ENCODE results near the gene TMPRSS2.

Gene TMPRSS2

DNA sequence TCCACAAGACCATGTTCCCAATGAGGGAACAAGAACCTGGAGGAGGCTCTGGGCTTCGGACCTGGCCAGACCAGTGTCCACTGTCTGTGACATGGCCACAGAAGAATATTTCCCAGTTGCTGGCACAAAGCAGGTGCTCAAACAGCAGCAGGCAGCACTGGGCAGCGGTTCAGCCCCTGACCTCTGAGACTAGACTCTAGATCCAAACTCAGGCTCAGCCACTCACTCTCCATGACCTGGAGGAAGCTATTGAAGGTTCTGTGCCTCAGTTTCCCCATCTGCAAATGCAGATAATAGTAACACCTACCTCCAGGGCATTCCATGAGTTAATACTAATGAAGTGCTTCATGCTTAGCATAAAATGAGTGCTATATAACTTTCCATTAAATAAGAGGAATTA lies 8.0 kb downstream of the TMPRSS2 start:
- Histone ChIP-seq H3K36me3 (ENCODE audit: control insufficient read depth, insufficient read depth, low read length) (no peaks in the 10 kb centered on the region), H3K27ac (ENCODE audit: low read length) (no peak overlapping the region), H3K4me1 (ENCODE audit: control insufficient read depth, insufficient read depth, low read length) (peaks cover 1% of the 10 kb centered on the region; the same call in 1 of the 2 replicates), H3K9me3 (ENCODE audit: control insufficient read depth, insufficient read depth, low read length) (no peaks in the 10 kb centered on the region), H3K27me3 (ENCODE audit: control insufficient read depth, insufficient read depth, low read length) (no peaks in the 10 kb centered on the region), H3K4me3 (ENCODE audit: low read length) (no peak overlapping the region)
- no peak for DNase-seq (ENCODE audit: low read depth, low spot score)
- no CpG with 5 or more reads among the region's 2 CpGs for WGBS (ENCODE audit: insufficient coverage, insufficient read length)

DNA sequence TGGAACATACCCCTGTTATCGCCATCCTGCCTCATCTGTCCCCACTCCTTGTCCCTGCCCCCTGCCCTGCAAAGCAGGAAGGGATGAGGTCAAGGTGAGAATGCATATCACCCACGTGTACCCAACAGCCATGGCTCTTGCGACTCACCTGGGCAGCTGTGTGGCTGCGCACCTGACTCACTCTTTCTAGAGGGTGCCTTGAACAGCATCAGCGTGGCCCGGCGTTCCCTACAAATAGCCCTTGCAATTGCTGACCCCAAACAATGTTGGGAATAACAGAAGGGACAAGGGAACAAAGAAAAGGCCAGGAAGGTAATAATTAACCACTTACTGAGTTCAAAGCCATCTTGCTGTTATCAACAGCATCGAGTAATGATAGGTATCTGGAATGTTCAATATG lies 10.2 kb downstream of the TMPRSS2 start:
- Histone ChIP-seq H3K27me3 (ENCODE audit: control insufficient read depth, insufficient read depth, low read length) (no peaks in the 10 kb centered on the region), H3K9me3 (ENCODE audit: control insufficient read depth, insufficient read depth, low read length) (no peaks in the 10 kb centered on the region), H3K4me3 (ENCODE audit: low read length) (no peak overlapping the region), H3K27ac (ENCODE audit: low read length) (no peak overlapping the region), H3K4me1 (ENCODE audit: control insufficient read depth, insufficient read depth, low read length) (peaks cover 1% of the 10 kb centered on the region; the same call in 1 of the 2 replicates), H3K36me3 (ENCODE audit: control insufficient read depth, insufficient read depth, low read length) (no peaks in the 10 kb centered on the region)
- no CpG with 5 or more reads among the region's 8 CpGs for WGBS (ENCODE audit: insufficient coverage, insufficient read length)
- DNase-seq (ENCODE audit: low read depth, low spot score): no peak

DNA sequence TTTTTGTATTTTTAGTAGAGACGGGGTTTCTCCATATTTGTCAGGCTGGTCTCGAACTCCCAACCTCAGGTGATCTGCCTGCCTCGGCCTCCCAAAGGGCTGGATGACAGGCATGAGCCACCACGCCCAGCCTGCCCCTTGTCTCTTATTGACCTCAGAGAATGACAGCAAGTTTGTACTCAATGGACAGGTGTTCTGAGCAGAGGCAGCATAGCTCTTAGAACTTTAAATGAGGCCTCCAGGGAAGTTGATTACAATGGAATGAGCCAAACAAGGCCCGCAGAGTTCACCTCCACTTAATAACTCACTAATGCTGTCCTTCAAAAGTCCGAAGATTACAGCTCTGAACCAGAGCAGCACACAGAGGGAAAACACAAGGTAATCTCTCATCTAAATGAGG lies 10.9 kb downstream of the TMPRSS2 start:
- H3K27ac ChIP-seq (ENCODE audit: low read length): no peak overlapping the region
- no peaks in the 10 kb centered on the region for H3K36me3 ChIP-seq (ENCODE audit: control insufficient read depth, insufficient read depth, low read length)
- H3K9me3 ChIP-seq (ENCODE audit: control insufficient read depth, insufficient read depth, low read length): no peaks in the 10 kb centered on the region
- H3K4me3 ChIP-seq (ENCODE audit: low read length): no peak overlapping the region
- H3K4me1 ChIP-seq (ENCODE audit: control insufficient read depth, insufficient read depth, low read length): peaks cover 1% of the 10 kb centered on the region; the same call in 1 of the 2 replicates
- WGBS (ENCODE audit: insufficient coverage, insufficient read length): no CpG with 5 or more reads among the region's 6 CpGs
- no peaks in the 10 kb centered on the region for H3K27me3 ChIP-seq (ENCODE audit: control insufficient read depth, insufficient read depth, low read length)
- DNase-seq (ENCODE audit: low read depth, low spot score): no peak

DNA sequence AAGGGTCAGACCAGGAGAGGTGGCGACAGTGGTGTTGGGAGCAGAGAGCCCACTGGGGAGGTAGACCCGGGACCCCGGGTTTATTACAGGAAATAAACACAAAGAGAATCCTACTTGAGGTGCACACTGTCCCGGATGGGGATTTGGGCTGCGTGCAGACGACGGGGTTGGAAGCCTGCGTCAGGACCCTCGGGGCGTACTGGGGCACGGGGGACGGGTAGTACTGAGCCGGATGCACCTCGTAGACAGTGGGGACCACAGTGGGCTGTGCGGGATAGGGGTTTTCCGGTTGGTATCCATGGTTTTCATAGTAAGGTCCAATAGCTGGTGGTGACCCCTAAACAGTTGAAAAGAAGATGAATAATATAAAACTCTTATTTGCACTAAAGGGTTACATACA lies 13.7 kb downstream of the TMPRSS2 start:
- no peak overlapping the region for H3K4me3 ChIP-seq (ENCODE audit: low read length)
- H3K36me3 ChIP-seq (ENCODE audit: control insufficient read depth, insufficient read depth, low read length): no peaks in the 10 kb centered on the region
- WGBS (ENCODE audit: insufficient coverage, insufficient read length): no CpG with 5 or more reads among the region's 16 CpGs
- no peaks in the 10 kb centered on the region for H3K27me3 ChIP-seq (ENCODE audit: control insufficient read depth, insufficient read depth, low read length)
- H3K4me1 ChIP-seq (ENCODE audit: control insufficient read depth, insufficient read depth, low read length): peaks cover 1% of the 10 kb centered on the region; the same call in 1 of the 2 replicates
- DNase-seq (ENCODE audit: low read depth, low spot score): no peak
- no peak overlapping the region for H3K27ac ChIP-seq (ENCODE audit: low read length)
- H3K9me3 ChIP-seq (ENCODE audit: control insufficient read depth, insufficient read depth, low read length): no peaks in the 10 kb centered on the region

DNA sequence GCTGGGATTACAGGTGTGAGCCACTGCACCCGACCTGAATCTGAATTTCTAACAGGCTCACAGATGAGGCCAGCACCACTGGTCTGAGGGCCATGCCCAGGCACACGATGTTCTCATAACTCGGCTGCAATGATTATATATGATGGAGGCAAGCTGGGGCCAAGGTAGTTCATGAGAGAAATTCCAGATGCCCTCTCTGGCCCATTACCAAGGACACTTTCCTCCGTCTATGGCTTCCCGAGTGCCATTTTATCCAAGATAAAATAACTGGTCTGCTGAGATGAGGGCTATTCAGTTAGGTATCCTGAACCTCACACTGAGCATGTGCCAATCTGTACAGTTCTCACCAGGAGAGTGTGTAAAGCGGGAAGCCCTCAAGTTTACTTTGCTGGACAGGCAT lies 16.5 kb downstream of the TMPRSS2 start:
- no peak overlapping the region for H3K27ac ChIP-seq (ENCODE audit: low read length)
- H3K36me3 ChIP-seq (ENCODE audit: control insufficient read depth, insufficient read depth, low read length): peaks cover 4% of the 10 kb centered on the region; the same call in 1 of the 2 replicates
- no CpG with 5 or more reads among the region's 6 CpGs for WGBS (ENCODE audit: insufficient coverage, insufficient read length)

DNA sequence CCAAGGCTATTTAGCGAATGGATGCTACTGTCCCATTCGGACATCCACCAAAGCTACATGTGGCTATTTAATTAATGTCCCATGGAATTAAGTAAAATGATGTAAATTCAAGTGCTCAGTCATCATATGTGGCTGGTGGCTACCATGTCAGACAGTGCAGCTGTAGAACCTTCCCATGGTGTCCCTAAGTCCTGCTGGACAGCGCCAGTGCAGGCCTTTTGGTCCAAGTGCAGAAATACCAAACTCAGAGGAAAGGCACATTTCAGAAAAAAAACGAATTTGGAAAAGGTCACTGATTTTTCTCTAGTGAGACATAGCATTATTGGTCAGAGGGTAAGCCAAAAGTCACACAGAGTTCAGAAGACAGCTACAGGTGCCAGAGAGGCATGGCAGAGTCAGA lies 17.6 kb downstream of the TMPRSS2 start:
- Histone ChIP-seq H3K27ac (ENCODE audit: low read length) (no peak overlapping the region), H3K4me1 (ENCODE audit: control insufficient read depth, insufficient read depth, low read length) (no peaks in the 10 kb centered on the region; the same call in 1 of the 2 replicates), H3K4me3 (ENCODE audit: low read length) (no peak overlapping the region), H3K9me3 (ENCODE audit: control insufficient read depth, insufficient read depth, low read length) (no peaks in the 10 kb centered on the region), H3K36me3 (ENCODE audit: control insufficient read depth, insufficient read depth, low read length) (peaks cover 4% of the 10 kb centered on the region; the same call in 1 of the 2 replicates), H3K27me3 (ENCODE audit: control insufficient read depth, insufficient read depth, low read length) (no peaks in the 10 kb centered on the region)
- WGBS (ENCODE audit: insufficient coverage, insufficient read length): no CpG with 5 or more reads among the region's 4 CpGs
- no peak for DNase-seq (ENCODE audit: low read depth, low spot score)

More for the DNA sequence above, 16.5 kb downstream of the TMPRSS2 start:
- no peak for DNase-seq (ENCODE audit: low read depth, low spot score)
- H3K4me3 ChIP-seq (ENCODE audit: low read length): no peak overlapping the region
- no peaks in the 10 kb centered on the region for H3K9me3 ChIP-seq (ENCODE audit: control insufficient read depth, insufficient read depth, low read length)
- H3K27me3 ChIP-seq (ENCODE audit: control insufficient read depth, insufficient read depth, low read length): no peaks in the 10 kb centered on the region
- H3K4me1 ChIP-seq (ENCODE audit: control insufficient read depth, insufficient read depth, low read length): no peaks in the 10 kb centered on the region

DNA sequence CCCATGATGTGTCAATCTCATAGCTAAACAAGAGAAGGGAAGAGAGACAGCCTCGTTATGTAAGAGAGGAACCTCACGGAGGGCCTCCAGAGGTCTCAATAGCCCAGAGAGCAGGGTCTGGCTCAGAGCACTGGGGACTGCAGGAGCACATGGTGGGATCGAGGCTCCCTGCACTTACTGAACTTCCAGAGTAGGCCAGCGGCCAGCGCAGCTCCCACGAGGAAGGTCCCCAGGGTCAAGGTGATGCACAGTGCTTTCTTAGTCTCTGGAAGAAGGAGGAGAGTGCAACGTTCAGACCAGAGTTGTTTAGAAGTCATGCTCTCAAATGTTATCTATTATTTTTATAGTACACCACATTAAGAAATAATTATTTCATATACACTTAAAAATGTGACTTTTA lies 18.6 kb downstream of the TMPRSS2 start:
- WGBS (ENCODE audit: insufficient coverage, insufficient read length): no CpG with 5 or more reads among the region's 7 CpGs
- Histone ChIP-seq H3K4me1 (ENCODE audit: control insufficient read depth, insufficient read depth, low read length) (no peaks in the 10 kb centered on the region; the same call in 1 of the 2 replicates), H3K27me3 (ENCODE audit: control insufficient read depth, insufficient read depth, low read length) (no peaks in the 10 kb centered on the region), H3K36me3 (ENCODE audit: control insufficient read depth, insufficient read depth, low read length) (peaks cover 4% of the 10 kb centered on the region; the same call in 1 of the 2 replicates), H3K9me3 (ENCODE audit: control insufficient read depth, insufficient read depth, low read length) (no peaks in the 10 kb centered on the region), H3K27ac (ENCODE audit: low read length) (no peak overlapping the region), H3K4me3 (ENCODE audit: low read length) (no peak overlapping the region)
- no peak for DNase-seq (ENCODE audit: low read depth, low spot score)

DNA sequence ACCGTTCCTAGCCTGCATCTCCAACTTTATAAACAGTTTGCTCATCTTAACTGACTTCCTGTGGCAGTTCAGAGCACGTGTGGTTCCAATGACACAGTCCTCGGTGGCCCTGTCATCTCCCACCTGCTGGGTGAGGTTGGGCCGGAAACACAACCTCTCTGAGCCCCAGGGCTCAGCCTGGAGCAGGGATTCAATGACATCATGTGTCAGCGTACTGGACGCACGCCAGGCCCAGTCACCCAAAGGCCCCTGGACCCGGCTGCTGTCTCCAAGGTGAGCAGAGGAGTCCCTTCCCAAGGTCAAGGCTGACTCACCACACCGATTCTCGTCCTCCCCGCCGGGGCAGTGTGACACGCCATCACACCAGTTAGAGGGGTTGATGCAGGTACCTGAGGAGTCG lies 19.9 kb downstream of the TMPRSS2 start:
- no CpG with 5 or more reads among the region's 14 CpGs for WGBS (ENCODE audit: insufficient coverage, insufficient read length)
- Histone ChIP-seq H3K36me3 (ENCODE audit: control insufficient read depth, insufficient read depth, low read length) (peaks cover 4% of the 10 kb centered on the region; the same call in 1 of the 2 replicates), H3K9me3 (ENCODE audit: control insufficient read depth, insufficient read depth, low read length) (no peaks in the 10 kb centered on the region), H3K4me1 (ENCODE audit: control insufficient read depth, insufficient read depth, low read length) (no peaks in the 10 kb centered on the region; the same call in 1 of the 2 replicates), H3K4me3 (ENCODE audit: low read length) (no peak overlapping the region), H3K27ac (ENCODE audit: low read length) (no peak overlapping the region), H3K27me3 (ENCODE audit: control insufficient read depth, insufficient read depth, low read length) (no peaks in the 10 kb centered on the region)
- no peak for DNase-seq (ENCODE audit: low read depth, low spot score)

DNA sequence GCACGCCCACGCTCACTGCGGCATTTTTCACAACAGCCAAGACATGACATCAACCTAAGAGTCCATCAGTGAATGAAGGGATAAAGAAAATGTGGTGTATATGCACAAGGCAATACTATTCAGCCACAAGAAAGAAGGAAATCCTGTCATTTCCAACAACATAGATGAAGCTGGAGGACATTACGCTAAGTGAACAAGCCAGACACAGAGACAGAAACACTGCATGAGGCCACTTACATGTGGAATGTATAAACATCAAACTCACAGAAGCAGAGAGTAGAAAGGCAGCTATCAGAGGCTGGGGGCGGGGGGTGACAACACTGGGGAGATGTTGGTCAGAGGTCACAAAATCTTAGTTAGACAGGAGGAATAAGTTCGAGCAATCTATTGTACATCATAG lies 20.9 kb downstream of the TMPRSS2 start:
- DNase-seq (ENCODE audit: low read depth, low spot score): no peak
- H3K9me3 ChIP-seq (ENCODE audit: control insufficient read depth, insufficient read depth, low read length): no peaks in the 10 kb centered on the region
- H3K36me3 ChIP-seq (ENCODE audit: control insufficient read depth, insufficient read depth, low read length): peaks cover 4% of the 10 kb centered on the region; the same call in 1 of the 2 replicates
- H3K27me3 ChIP-seq (ENCODE audit: control insufficient read depth, insufficient read depth, low read length): no peaks in the 10 kb centered on the region
- no peak overlapping the region for H3K27ac ChIP-seq (ENCODE audit: low read length)
- no CpG with 5 or more reads among the region's 6 CpGs for WGBS (ENCODE audit: insufficient coverage, insufficient read length)
- no peaks in the 10 kb centered on the region; the same call in 1 of the 2 replicates for H3K4me1 ChIP-seq (ENCODE audit: control insufficient read depth, insufficient read depth, low read length)
- H3K4me3 ChIP-seq (ENCODE audit: low read length): no peak overlapping the region

DNA sequence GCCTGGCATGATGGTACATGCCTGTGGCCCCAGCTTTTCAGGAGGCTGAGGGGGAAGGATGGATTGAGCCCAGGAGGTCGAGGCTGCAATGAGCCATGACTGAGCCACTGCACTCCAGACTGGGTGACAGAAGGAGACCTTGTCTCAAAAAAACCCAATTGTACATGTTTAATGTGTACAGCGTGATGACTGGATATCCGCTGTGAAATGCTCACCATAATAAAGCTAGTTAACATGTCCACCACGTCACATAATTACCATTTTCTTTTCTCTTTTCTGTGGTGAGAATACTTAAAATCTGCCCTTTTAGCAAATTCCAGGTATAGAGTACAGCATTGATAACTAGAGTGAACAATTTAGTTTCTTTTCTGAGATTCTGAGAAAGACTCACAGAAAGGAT lies 24.0 kb downstream of the TMPRSS2 start:
- no peaks in the 10 kb centered on the region for H3K27me3 ChIP-seq (ENCODE audit: control insufficient read depth, insufficient read depth, low read length)
- peaks cover 4% of the 10 kb centered on the region; the same call in 1 of the 2 replicates for H3K36me3 ChIP-seq (ENCODE audit: control insufficient read depth, insufficient read depth, low read length)
- no peak overlapping the region for H3K27ac ChIP-seq (ENCODE audit: low read length)
- H3K9me3 ChIP-seq (ENCODE audit: control insufficient read depth, insufficient read depth, low read length): no peaks in the 10 kb centered on the region
- no peak overlapping the region for H3K4me3 ChIP-seq (ENCODE audit: low read length)
- no CpG with 5 or more reads among the region's 4 CpGs for WGBS (ENCODE audit: insufficient coverage, insufficient read length)
- peaks cover 2% of the 10 kb centered on the region for H3K4me1 ChIP-seq (ENCODE audit: control insufficient read depth, insufficient read depth, low read length)
- DNase-seq (ENCODE audit: low read depth, low spot score): no peak

DNA sequence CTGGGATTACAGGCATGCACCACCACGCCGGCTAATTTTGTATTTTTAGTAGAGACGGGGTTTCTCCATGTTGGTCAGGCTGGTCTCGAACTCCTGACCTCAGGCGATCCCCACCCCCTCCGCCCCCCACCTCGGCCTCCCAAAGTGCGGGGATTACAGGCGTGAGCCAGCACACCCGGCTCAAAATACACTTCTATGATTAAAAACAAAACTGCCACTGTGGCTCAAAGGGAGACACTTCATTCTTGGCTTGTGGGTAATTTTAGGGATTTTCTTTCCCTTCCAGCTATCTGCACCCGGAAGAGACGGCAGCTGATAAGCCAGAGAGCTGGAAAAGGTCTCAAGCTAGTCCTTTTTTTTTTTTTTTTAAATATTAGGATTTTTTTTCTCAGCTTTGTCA lies 24.5 kb downstream of the TMPRSS2 start:
- no peak for DNase-seq (ENCODE audit: low read depth, low spot score)
- H3K4me3 ChIP-seq (ENCODE audit: low read length): no peak overlapping the region
- peaks cover 4% of the 10 kb centered on the region; the same call in 1 of the 2 replicates for H3K36me3 ChIP-seq (ENCODE audit: control insufficient read depth, insufficient read depth, low read length)
- peaks cover 2% of the 10 kb centered on the region for H3K4me1 ChIP-seq (ENCODE audit: control insufficient read depth, insufficient read depth, low read length)
- no peaks in the 10 kb centered on the region for H3K27me3 ChIP-seq (ENCODE audit: control insufficient read depth, insufficient read depth, low read length)
- no peak overlapping the region for H3K27ac ChIP-seq (ENCODE audit: low read length)
- H3K9me3 ChIP-seq (ENCODE audit: control insufficient read depth, insufficient read depth, low read length): no peaks in the 10 kb centered on the region
- WGBS (ENCODE audit: insufficient coverage, insufficient read length): no CpG with 5 or more reads among the region's 12 CpGs
